Activated effector memory CD4-positive, alpha-beta T cell treated with Interleukin-2 at 50 U/mL for 16 hours (primary cell): Measurements from ENCODE around the gene TAF5L.
"Not testable (repeated sequence)": the region's sequence is repeated elsewhere in the genome, so short reads cannot be mapped to it uniquely, and the experiment has no call there.

ENCODE experiments used
- DNase-seq: peaks from one replicate; pipeline ENCODE4 v3.0.0-alpha.2; 2020

TAF5L gene

GRCh38 chr1:229641306-229641705 is 15.4 kb upstream of the TAF5L start:
- DNase-seq, result no peak

- no peak for DNase-seq
Observed at GRCh38 chr1:229640455-229640854, 14.5 kb upstream of the TAF5L start.

GRCh38 chr1:229637746-229638145 is 11.8 kb upstream of the TAF5L start:
- no peak for DNase-seq

- DNase-seq, result no peak
Observed at GRCh38 chr1:229636042-229636441, 10.1 kb upstream of the TAF5L start.

GRCh38 chr1:229631966-229632365 is 6.0 kb upstream of the TAF5L start:
- DNase-seq, result no peak

GRCh38 chr1:229631148-229631547 is 5.2 kb upstream of the TAF5L start:
- no peak for DNase-seq

- DNase-seq, result no peak
Observed at GRCh38 chr1:229629261-229629660, 3.3 kb upstream of the TAF5L start.

- DNase-seq, result no peak
Observed at GRCh38 chr1:229627003-229627402, 1.1 kb upstream of the TAF5L start.

- DNase-seq, result peak; percentile 29
Observed at GRCh38 chr1:229625071-229625914, 629 bp downstream of the TAF5L start.

- DNase-seq, result no peak
Observed at GRCh38 chr1:229624521-229625070, 1.3 kb downstream of the TAF5L start.

GRCh38 chr1:229623838-229624237 is 2.1 kb downstream of the TAF5L start:
- no peak for DNase-seq

GRCh38 chr1:229623225-229623624 is 2.7 kb downstream of the TAF5L start:
- no peak for DNase-seq

- DNase-seq, result not testable (repeated sequence)
Observed at GRCh38 chr1:229622641-229623120, 3.2 kb downstream of the TAF5L start.

GRCh38 chr1:229621663-229622062 is 4.3 kb downstream of the TAF5L start:
- DNase-seq, result no peak

- DNase-seq, result no peak
Observed at GRCh38 chr1:229620876-229621275, 5.0 kb downstream of the TAF5L start.

GRCh38 chr1:229619614-229620013 is 6.3 kb downstream of the TAF5L start:
- DNase-seq, result no peak

GRCh38 chr1:229619002-229619401 is 6.9 kb downstream of the TAF5L start:
- no peak for DNase-seq

- DNase-seq, result no peak
Observed at GRCh38 chr1:229617351-229618100, 8.4 kb downstream of the TAF5L start.

GRCh38 chr1:229614701-229615100 is 11.2 kb downstream of the TAF5L start:
- no peak for DNase-seq

- DNase-seq, result no peak
Observed at GRCh38 chr1:229613938-229614337, 12.0 kb downstream of the TAF5L start.

GRCh38 chr1:229608590-229608989 is 17.3 kb downstream of the TAF5L start:
- no peak for DNase-seq

GRCh38 chr1:229607370-229607769 is 18.6 kb downstream of the TAF5L start:
- no peak for DNase-seq

- DNase-seq, result no peak
Observed at GRCh38 chr1:229603371-229604005, 22.4 kb downstream of the TAF5L start.
